H1 (cell line): ENCODE measurements around the gene RNF44. TPM values are rescaled to one million over a fixed set of nuclear protein-coding genes. Genes with fewer than 3 reads are reported as not detected.

Experiments used
- CTCF ChIA-PET: fragments of 300-600 bp; sonication (Branson Sonifier 250); formaldehyde crosslinking; loops from one replicate; lab custom pipeline; 2021; ENCODE audit not compliant: partially characterized antibody; lab: Charles Lee
- POLR2A ChIA-PET: fragments of 300-600 bp; sonication (Branson Sonifier 250); formaldehyde crosslinking; loops from one replicate; lab custom pipeline; 2021; ENCODE audit warnings: inconsistent platforms; ENCODE audit not compliant: partially characterized antibody; lab: Charles Lee
- DNase-seq, 2 experiments: peaks; one replicate each; pipeline versions ENCODE4 v3.0.0 to v3.0.0-alpha.2; 2010 to 2022; ENCODE audit warnings: low spot score in 2 of 2, low read depth in 1 of 2, mixed read lengths in 1 of 2
- FAIRE-seq: peaks from 2 replicates; lab custom pipeline; 2011; peaks lifted over from hg19 to GRCh38; lab: Jason Lieb, UNC
- H2AFZ ChIP-seq: 2 replicates; pipeline ENCODE4 v1.8.1; 2012; ENCODE audit warnings: low read length, inconsistent platforms
- H2AK5ac ChIP-seq: 2 replicates; pipeline ENCODE4 v1.6.1; 2013; ENCODE audit warnings: low read depth, low read length
- H2BK120ac ChIP-seq: replicated peaks from 2 replicates; pipeline ENCODE3; 2013; ENCODE audit warnings: low read depth, low read length, inconsistent platforms
- H2BK12ac ChIP-seq: 2 replicates; pipeline ENCODE4 v1.6.1; 2013; ENCODE audit warnings: low read depth, low read length
- H2BK15ac ChIP-seq: 2 replicates; pipeline ENCODE4 v1.6.1; 2013; ENCODE audit warnings: low read length
- H2BK20ac ChIP-seq: 2 replicates; pipeline ENCODE4 v1.6.1; 2013; ENCODE audit warnings: low read length
- H2BK5ac ChIP-seq: 2 replicates; pipeline ENCODE4 v1.6.1; 2013; ENCODE audit warnings: low read depth, low read length
- H3K14ac ChIP-seq: 2 replicates; pipeline ENCODE4 v1.6.1; 2013; ENCODE audit warnings: inconsistent platforms; ENCODE audit not compliant: insufficient read length
- H3K18ac ChIP-seq: 2 replicates; pipeline ENCODE4 v1.6.1; 2013; ENCODE audit warnings: low read length; ENCODE audit errors: extremely low read depth
- H3K23ac ChIP-seq: 2 replicates; pipeline ENCODE4 v1.6.1; 2013; ENCODE audit warnings: inconsistent platforms; ENCODE audit not compliant: insufficient read length
- H3K23me2 ChIP-seq: 2 replicates; pipeline ENCODE4 v1.6.1; 2013; ENCODE audit warnings: low read depth, low read length
- H3K27ac ChIP-seq: 2 replicates; pipeline ENCODE4 v1.6.1; 2011; ENCODE audit warnings: low read depth, low read length, inconsistent platforms
- H3K27me3 ChIP-seq, 4 experiments: replicated peaks in 1 of 4; 1 replicate in 1 of 4; 2 replicates in 3 of 4; pipeline versions ENCODE4 v1.6.1 to v1.8.1; 2011 to 2013; ENCODE audit warnings: low read length in 3 of 4, mild to moderate bottlenecking in 3 of 4, inconsistent platforms in 2 of 4, mixed read lengths in 2 of 4, moderate library complexity in 1 of 4; ENCODE audit not compliant: control insufficient read depth in 3 of 4, insufficient read depth in 3 of 4; ENCODE audit errors: extremely low read depth in 1 of 4
- H3K36me3 ChIP-seq, 4 experiments: 2 replicates each; pipeline versions ENCODE4 v1.6.1 to v1.8.1; 2011 to 2013; ENCODE audit warnings: mild to moderate bottlenecking in 4 of 4, low read length in 3 of 4, moderate library complexity in 2 of 4, control low read depth in 1 of 4, inconsistent platforms in 1 of 4; ENCODE audit not compliant: insufficient read depth in 4 of 4, control insufficient read depth in 2 of 4
- H3K4ac ChIP-seq: replicated peaks from 2 replicates; pipeline ENCODE3; 2013; ENCODE audit warnings: low read length, low read depth, mixed read lengths, inconsistent platforms; ENCODE audit not compliant: insufficient read length
- H3K4me1 ChIP-seq, 4 experiments: replicated peaks in 1 of 4; 1 replicate in 1 of 4; 2 replicates in 3 of 4; pipeline versions ENCODE4 v1.6.1 to v1.8.1; 2011 to 2013; ENCODE audit warnings: low read length in 3 of 4, inconsistent platforms in 2 of 4, mixed read lengths in 1 of 4; ENCODE audit not compliant: insufficient read depth in 4 of 4, control insufficient read depth in 3 of 4
- H3K4me2 ChIP-seq, 2 experiments: 2 replicates each; pipeline versions ENCODE4 v1.6.1 to v1.8.1; 2011 to 2013; ENCODE audit warnings: low read depth in 2 of 2, low read length in 2 of 2, control low read depth in 1 of 2, inconsistent platforms in 1 of 2, mild to moderate bottlenecking in 1 of 2; ENCODE audit not compliant: insufficient read depth in 1 of 2
- H3K4me3 ChIP-seq, 4 experiments: fragments of 200-600, 300-600 bp in 1 of 4; sonication (generic), shearing (Covaris generic), sonication (Bioruptor Twin) in 1 of 4; 2 replicates each; pipeline versions ENCODE4 v1.5.1 to v1.8.1; 2011 to 2016; ENCODE audit warnings: low read length in 4 of 4, low read depth in 3 of 4, control low read depth in 2 of 4, inconsistent platforms in 2 of 4, mild to moderate bottlenecking in 2 of 4, mixed read lengths in 1 of 4, moderate library complexity in 1 of 4; ENCODE audit not compliant: insufficient read depth in 2 of 4; ENCODE audit errors: extremely low read depth in 1 of 4
- H3K56ac ChIP-seq: replicated peaks from 2 replicates; pipeline ENCODE3; 2013; ENCODE audit warnings: low read depth, mild to moderate bottlenecking, mixed read lengths, low read length, inconsistent platforms; ENCODE audit not compliant: insufficient read length
- H3K79me1 ChIP-seq: 2 replicates; pipeline ENCODE4 v1.6.1; 2013; ENCODE audit warnings: low read depth, low read length, control low read depth
- H3K79me2 ChIP-seq, 2 experiments: 2 replicates each; pipeline versions ENCODE4 v1.6.1 to v1.8.1; 2012 to 2013; ENCODE audit warnings: low read length in 2 of 2, mild to moderate bottlenecking in 2 of 2, inconsistent platforms in 1 of 2; ENCODE audit not compliant: insufficient read depth in 2 of 2, control insufficient read depth in 1 of 2
- H3K9ac ChIP-seq, 4 experiments: replicated peaks in 1 of 4; 1 replicate in 1 of 4; 2 replicates in 3 of 4; pipeline versions ENCODE4 v1.6.1 to v1.8.1; 2011 to 2013; ENCODE audit warnings: low read depth in 3 of 4, low read length in 3 of 4, control low read depth in 2 of 4, mild to moderate bottlenecking in 2 of 4, moderate library complexity in 2 of 4, inconsistent platforms in 1 of 4; ENCODE audit errors: extremely low read depth in 1 of 4
- H3K9me3 ChIP-seq, 2 experiments: 2 replicates each; pipeline versions ENCODE4 v1.6.1 to v1.8.1; 2012 to 2013; ENCODE audit warnings: mild to moderate bottlenecking in 2 of 2, moderate library complexity in 2 of 2, control low read depth in 1 of 2, inconsistent platforms in 1 of 2, low read depth in 1 of 2, low read length in 1 of 2, mixed read lengths in 1 of 2; ENCODE audit not compliant: insufficient read depth in 2 of 2
- H4K20me1 ChIP-seq, 2 experiments: replicated peaks in 1 of 2; 2 replicates each; pipeline versions ENCODE3 to v1.8.1; 2011 to 2013; ENCODE audit warnings: inconsistent platforms in 2 of 2, low read length in 2 of 2, mild to moderate bottlenecking in 1 of 2; ENCODE audit not compliant: insufficient read depth in 2 of 2, control insufficient read depth in 1 of 2
- H4K5ac ChIP-seq: 2 replicates; pipeline ENCODE4 v1.6.1; 2013; ENCODE audit warnings: low read length, low read depth, mixed read lengths, inconsistent platforms; ENCODE audit not compliant: insufficient read length
- H4K8ac ChIP-seq: 2 replicates; pipeline ENCODE4 v1.8.0; 2013; ENCODE audit warnings: mild to moderate bottlenecking, moderate library complexity, low read length, inconsistent platforms; ENCODE audit not compliant: insufficient read depth; ENCODE audit errors: extremely low read depth
- H4K91ac ChIP-seq: replicated peaks from 2 replicates; pipeline ENCODE3; 2013; ENCODE audit warnings: low read length, mixed read lengths, inconsistent platforms; ENCODE audit not compliant: insufficient read length
- ATF3 ChIP-seq: IDR thresholded peaks from 2 replicates; pipeline ENCODE4 v1.6.1; 2011; ENCODE audit warnings: low read depth, mild to moderate bottlenecking, low read length; ENCODE audit not compliant: insufficient read depth
- BACH1 ChIP-seq: IDR thresholded peaks from 2 replicates; pipeline ENCODE4 v1.6.1; 2012; ENCODE audit warnings: low read length, improper control_type of control experiment
- BRCA1 ChIP-seq: IDR thresholded peaks from 2 replicates; pipeline ENCODE4 v1.6.1; 2012; ENCODE audit warnings: low read depth, low read length, improper control_type of control experiment
- CREB1 ChIP-seq: IDR thresholded peaks from 2 replicates; pipeline ENCODE4 v1.6.1; 2012; ENCODE audit warnings: inconsistent platforms
- CTCF ChIP-seq, 3 experiments: IDR thresholded peaks; 1 replicate in 2 of 3; 2 replicates in 1 of 3; pipeline versions ENCODE4 v1.5.1 to v1.6.1; 2011; ENCODE audit warnings: low read length in 3 of 3, mild to moderate bottlenecking in 3 of 3, inconsistent platforms in 2 of 3, low read depth in 1 of 3, moderate library complexity in 1 of 3; ENCODE audit not compliant: insufficient read depth in 1 of 3; ENCODE audit errors: control extremely low read depth in 1 of 3
- NRF1 ChIP-seq: IDR thresholded peaks from 2 replicates; pipeline ENCODE4 v1.6.1; 2011; ENCODE audit warnings: mild to moderate bottlenecking, low read depth, low read length, improper control_type of control experiment
- RFX5 ChIP-seq: IDR thresholded peaks from 2 replicates; pipeline ENCODE4 v1.6.1; 2011; ENCODE audit warnings: low read depth, low read length, improper control_type of control experiment, borderline replicate concordance
- SAP30 ChIP-seq: fragments of 300-600 bp; sonication (generic); IDR thresholded peaks from 2 replicates; pipeline ENCODE4 v1.7.1; 2012; ENCODE audit warnings: low read length, moderate library complexity, mild to moderate bottlenecking, inconsistent platforms; ENCODE audit not compliant: insufficient read depth, insufficient replicate concordance
- SIN3A ChIP-seq, 2 experiments: IDR thresholded peaks in 1 of 2; conservative IDR thresholded peaks in 1 of 2; 2 replicates each; pipeline ENCODE4 v1.6.1; 2011 to 2012; ENCODE audit warnings: low read length in 2 of 2, improper control_type of control experiment in 1 of 2, low read depth in 1 of 2, mild to moderate bottlenecking in 1 of 2
- SP2 ChIP-seq: IDR thresholded peaks from 2 replicates; pipeline ENCODE4 v1.6.1; 2012; ENCODE audit warnings: mild to moderate bottlenecking, low read length, inconsistent platforms
- TAF7 ChIP-seq: optimal IDR thresholded peaks from 2 replicates; pipeline ENCODE3; 2011; ENCODE audit warnings: low read depth, mild to moderate bottlenecking, inconsistent platforms, low read length, moderate library complexity, borderline replicate concordance
- WGBS, 2 experiments: shearing (Covaris generic) in 1 of 2; methylation state at CpG; one replicate each; pipeline versions ENCODE4 v1.1.6 to v1.1.7; 2013 to 2015; ENCODE audit warnings: low lambda C conversion rate in 2 of 2, mixed read lengths in 2 of 2, inconsistent platforms in 1 of 2, low coverage in 1 of 2, missing lambda C conversion rate in 1 of 2; ENCODE audit not compliant: insufficient replicate concordance in 2 of 2, insufficient coverage in 1 of 2, insufficient read length in 1 of 2; ENCODE audit errors: extremely low coverage in 1 of 2, missing lambda C conversion rate in 1 of 2; 5-methylcytosine and 5-hydroxymethylcytosine counted together
- polyA plus RNA-seq, 7 experiments: library from polyadenylated mRNA; depleted of rRNA in 3 of 7; stranded (reverse) in 5 of 7; unstranded in 2 of 7; fragments of >200 nt in 5 of 7; fragments of 200-250 nt in 2 of 7; gene quantifications; 1 replicate in 5 of 7; 2 replicates in 1 of 7; 4 replicates in 1 of 7; pipeline versions ENCODE4 v1.2.1 to v1.2.3, GENCODE V29; 2011 to 2013; ENCODE audit warnings: missing spikeins in 2 of 7, mixed read lengths in 2 of 7
- total RNA-seq: library from RNA; stranded (reverse); fragmentation: NEBNext Ultra II Directional; extraction: Animal tissue kit (Norgen Biotek cat#: 25700); gene quantifications from 2 replicates; pipeline ENCODE4 v1.2.1, GENCODE V29; 2021

Gene RNF44
- total and polyA plus RNA-seq, 2 of the 8 experiments (the other 6 are each of a cell fraction or from before 2014, with no cell fraction given): 54.7 to 164 TPM

GRCh38 chr5:176499273-176499672 lies 37.9 kb downstream of the RNF44 start:
- Histone ChIP-seq H4K5ac (no peak overlapping the region), H3K23ac (no peak overlapping the region), H3K9me3 (no peaks in the 10 kb centered on the region), H3K4ac (no peak overlapping the region), H3K4me2 (no peak overlapping the region), H3K36me3 (peaks cover 10 to 73% (median 45%) of the 10 kb centered on the region in 4 experiments), H3K27ac (no peak overlapping the region), H4K8ac (no peak overlapping the region), H3K4me3 (no peak overlapping the region), H2BK15ac (no peak overlapping the region), H3K9ac (no peak overlapping the region), H4K91ac (no peak overlapping the region), H3K18ac (no peak overlapping the region), H3K14ac (no peak overlapping the region), H2AFZ (no peak overlapping the region), H3K79me1 (no peaks in the 10 kb centered on the region), H3K56ac (no peak overlapping the region), H2BK120ac (no peak overlapping the region), H2BK12ac (no peak overlapping the region), H4K20me1 (no peaks in the 10 kb centered on the region), H3K79me2 (no peaks in the 10 kb centered on the region), H2BK5ac (no peak overlapping the region), H3K27me3 (no peaks in the 10 kb centered on the region), H2BK20ac (no peak overlapping the region), H2AK5ac (no peak overlapping the region), H3K23me2 (no peaks in the 10 kb centered on the region), H3K4me1 (no peaks in the 10 kb centered on the region)
- no peak for DNase-seq
- CTCF ChIA-PET: interaction anchor here (0.8 to 1.3 kb wide), 2 partner anchors 10 to 13 kb away, joined by 3 read pairs; no protein-coding TSS in a partner anchor
- 96% methylated on average over 5 of the region's 5 CpGs; no CpG with 5 or more reads in 1 of the 2 experiments for WGBS, 2 experiments
- FAIRE-seq: no peak
- POLR2A ChIA-PET: interaction anchor here (0.7 to 1.9 kb wide), 2 partner anchors 26 to 33 kb away, joined by 4 to 5 read pairs; no protein-coding TSS in a partner anchor
- TF ChIP-seq BACH1: no peak
- no peak for TF ChIP-seq RFX5
- no peak for TF ChIP-seq TAF7
- no peak for TF ChIP-seq BRCA1
- no peak for TF ChIP-seq SIN3A (conservative IDR thresholded peaks at IDR 0.05 in 1 of 2, IDR thresholded peaks at IDR 0.05 in 1 of 2; ENCODE audit: low read depth in 1 of 2, low read length in 2 of 2)
- TF ChIP-seq ATF3: no peak
- TF ChIP-seq SAP30: no peak
- TF ChIP-seq CREB1: no peak
- no peak for TF ChIP-seq CTCF (IDR thresholded peaks at IDR 0.05; ENCODE audit: control extremely low read depth in 1 of 3, insufficient read depth in 1 of 3, low read depth in 1 of 3, low read length in 3 of 3)
- TF ChIP-seq NRF1: no peak
- TF ChIP-seq SP2: no peak
